Fibroblast of skin of right quadriceps (primary cell): Measurements from ENCODE around the gene TCF25.
A peak's percentile ranks its signal among the peaks of the same experiment; 100 is the strongest.
"Not testable (repeated sequence)": the region's sequence is repeated elsewhere in the genome, so short reads cannot be mapped to it uniquely, and the experiment has no call there.

Source experiments
- DNase-seq: peaks from one replicate; pipeline ENCODE4 v3.0.0-alpha.2; 2013

TCF25 gene

GRCh38 chr16:89873109-89873971 lies at the start of gene TCF25:
TCF25 (plus strand) TSS chr16:89873592; CDS start chr16:89873668, 76 bp downstream.
- peak; percentile 88 for DNase-seq

DNA sequence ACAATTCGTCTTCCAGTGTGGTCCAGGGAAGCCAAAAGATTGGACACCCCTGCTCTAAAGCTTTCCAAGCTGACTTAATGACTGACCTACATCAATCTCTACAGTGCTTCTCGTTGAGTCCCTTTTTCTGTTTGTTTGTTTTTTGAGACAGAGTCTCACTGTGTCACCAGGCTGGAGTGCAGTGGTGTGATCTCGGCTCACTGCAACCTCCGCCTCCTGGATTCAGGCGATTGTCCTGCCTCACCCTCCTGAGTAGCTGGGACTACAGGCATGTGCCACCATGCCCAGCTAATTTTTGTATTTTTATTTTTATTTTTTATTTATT lies 49.6 kb upstream of the TCF25 start:
- not testable (repeated sequence) for DNase-seq

- no peak for DNase-seq
These were observed 46.6 kb upstream of the TCF25 start for GRCh38 chr16:89826531-89827382.

- no peak for DNase-seq
These were observed 45.8 kb upstream of the TCF25 start for GRCh38 chr16:89827383-89828198.

- DNase-seq: peak; percentile 69
These were observed 45.1 kb upstream of the TCF25 start, which contains the start of gene SPIRE2 for GRCh38 chr16:89828199-89828869. SPIRE2 (plus strand) TSS chr16:89828475; CDS start chr16:89828551, 76 bp downstream.

GRCh38 chr16:89828870-89829629 lies 44.3 kb upstream of the TCF25 start:
- no peak for DNase-seq

DNA sequence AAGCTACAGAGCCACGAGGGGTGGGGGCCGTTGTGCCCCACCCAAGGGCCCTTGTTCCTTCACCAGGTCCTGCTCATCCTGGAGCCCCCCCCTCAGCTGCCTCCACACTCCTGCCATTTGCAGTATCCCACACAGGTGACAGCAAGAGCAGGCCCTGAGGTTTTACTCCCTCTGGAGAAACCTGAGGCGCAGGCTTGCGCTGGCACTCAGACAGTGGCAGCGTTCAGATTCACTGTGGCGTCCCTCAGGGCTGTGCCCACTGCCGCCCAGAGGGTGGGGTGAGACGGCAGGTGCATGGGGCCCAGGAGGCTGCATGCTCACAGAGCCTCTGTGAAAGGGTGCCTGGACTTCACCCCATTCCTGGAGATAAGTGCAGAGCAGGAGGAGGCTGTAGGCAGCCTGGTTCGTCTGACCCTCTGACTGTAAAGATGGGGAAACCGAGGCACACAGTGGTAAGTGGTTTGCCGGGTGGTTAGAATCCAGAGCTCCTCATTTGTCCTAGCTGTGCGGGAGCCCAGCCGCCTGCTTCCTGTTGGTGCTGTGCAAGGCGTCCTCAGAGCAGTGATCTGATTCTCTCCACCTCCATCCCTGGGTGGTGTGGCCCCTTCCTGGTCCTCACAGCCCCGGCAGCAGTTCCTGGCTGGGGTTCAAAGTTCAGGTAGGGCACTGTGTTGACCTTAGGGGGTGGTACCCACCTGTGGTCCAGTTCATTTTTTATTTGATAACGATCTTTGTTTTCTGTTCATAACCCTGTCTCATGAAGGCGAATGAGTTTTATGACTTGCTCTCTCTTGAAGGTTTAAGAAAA lies 43.6 kb upstream of the TCF25 start:
- no peak for DNase-seq

DNA sequence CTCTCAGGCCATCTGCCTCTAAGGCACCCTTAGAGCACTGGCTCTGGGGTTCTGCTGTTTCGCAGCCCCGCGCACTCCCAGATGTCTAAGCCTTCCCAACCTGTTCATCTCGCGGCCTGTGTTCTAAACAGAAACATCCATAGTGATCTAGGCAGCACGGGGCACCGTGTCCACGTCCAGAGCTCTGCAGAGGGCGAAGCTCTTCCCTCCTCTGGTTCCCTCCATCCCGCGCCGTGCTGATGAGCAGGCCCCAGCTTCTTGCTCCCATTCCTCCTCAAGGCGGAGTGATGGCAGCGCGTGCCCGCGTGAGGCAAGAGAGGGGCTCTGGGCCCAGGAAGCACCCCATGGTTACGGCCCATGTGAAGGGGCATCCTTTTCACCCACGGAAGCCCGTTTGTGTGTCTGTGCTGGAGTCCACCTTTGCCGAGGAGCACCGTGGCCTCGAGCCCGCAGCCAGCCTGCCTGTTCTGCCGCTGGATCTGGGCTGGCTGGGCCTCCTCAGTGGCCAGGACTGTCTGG lies 41.5 kb upstream of the TCF25 start:
- DNase-seq: no peak

- not testable (repeated sequence) for DNase-seq
These were observed 39.6 kb upstream of the TCF25 start for GRCh38 chr16:89833664-89834363.

DNA sequence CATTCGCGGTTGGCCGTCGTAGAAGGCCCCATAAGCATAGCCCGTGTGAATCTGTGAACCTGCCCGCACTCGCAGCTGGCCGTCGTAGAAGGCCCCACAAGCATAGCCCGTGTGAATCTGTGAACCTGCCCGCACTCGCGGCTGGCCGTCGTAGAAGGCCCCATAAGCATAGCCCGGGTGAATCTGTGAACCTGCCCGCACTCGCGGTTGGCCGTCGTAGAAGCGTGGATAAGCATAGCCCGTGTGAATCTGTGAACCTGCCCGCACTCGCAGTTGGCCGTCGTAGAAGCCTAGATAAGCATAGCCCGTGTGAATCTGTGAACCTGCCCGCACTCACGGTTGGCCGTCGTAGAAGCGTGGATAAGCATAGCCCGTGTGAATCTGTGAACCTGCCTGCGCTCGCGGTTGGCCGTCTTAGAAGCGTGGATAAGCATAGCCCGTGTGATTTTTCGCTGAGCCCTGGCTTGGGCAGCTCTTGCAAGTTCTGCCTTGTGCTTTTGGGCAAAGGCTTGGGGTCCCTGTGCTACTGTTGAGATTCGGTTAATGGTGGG lies 38.5 kb upstream of the TCF25 start:
- not testable (repeated sequence) for DNase-seq

- DNase-seq: not testable (repeated sequence)
These were observed 36.9 kb upstream of the TCF25 start for GRCh38 chr16:89836484-89836883.

GRCh38 chr16:89837014-89837546 lies 36.3 kb upstream of the TCF25 start:
- DNase-seq: no peak

DNA sequence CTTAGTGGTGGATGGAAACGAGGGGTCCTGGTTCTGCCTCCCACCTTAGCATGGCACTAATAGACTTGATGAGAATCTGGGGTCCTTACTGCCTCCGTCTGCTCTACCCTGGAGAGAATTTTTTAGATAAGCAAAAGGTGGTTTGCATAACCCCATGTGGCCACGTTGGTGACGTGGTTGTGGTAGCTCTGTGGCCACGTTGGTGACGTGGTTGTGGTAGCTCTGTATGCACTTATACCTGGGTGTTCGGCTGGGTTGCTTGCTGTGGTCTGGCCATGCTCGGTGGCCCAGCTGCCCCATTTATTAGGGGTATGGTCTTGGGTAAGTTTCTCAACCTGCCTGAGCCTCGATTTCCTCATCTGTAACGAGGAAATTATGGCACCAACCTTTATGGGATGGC lies 32.1 kb upstream of the TCF25 start:
- DNase-seq: no peak

DNA sequence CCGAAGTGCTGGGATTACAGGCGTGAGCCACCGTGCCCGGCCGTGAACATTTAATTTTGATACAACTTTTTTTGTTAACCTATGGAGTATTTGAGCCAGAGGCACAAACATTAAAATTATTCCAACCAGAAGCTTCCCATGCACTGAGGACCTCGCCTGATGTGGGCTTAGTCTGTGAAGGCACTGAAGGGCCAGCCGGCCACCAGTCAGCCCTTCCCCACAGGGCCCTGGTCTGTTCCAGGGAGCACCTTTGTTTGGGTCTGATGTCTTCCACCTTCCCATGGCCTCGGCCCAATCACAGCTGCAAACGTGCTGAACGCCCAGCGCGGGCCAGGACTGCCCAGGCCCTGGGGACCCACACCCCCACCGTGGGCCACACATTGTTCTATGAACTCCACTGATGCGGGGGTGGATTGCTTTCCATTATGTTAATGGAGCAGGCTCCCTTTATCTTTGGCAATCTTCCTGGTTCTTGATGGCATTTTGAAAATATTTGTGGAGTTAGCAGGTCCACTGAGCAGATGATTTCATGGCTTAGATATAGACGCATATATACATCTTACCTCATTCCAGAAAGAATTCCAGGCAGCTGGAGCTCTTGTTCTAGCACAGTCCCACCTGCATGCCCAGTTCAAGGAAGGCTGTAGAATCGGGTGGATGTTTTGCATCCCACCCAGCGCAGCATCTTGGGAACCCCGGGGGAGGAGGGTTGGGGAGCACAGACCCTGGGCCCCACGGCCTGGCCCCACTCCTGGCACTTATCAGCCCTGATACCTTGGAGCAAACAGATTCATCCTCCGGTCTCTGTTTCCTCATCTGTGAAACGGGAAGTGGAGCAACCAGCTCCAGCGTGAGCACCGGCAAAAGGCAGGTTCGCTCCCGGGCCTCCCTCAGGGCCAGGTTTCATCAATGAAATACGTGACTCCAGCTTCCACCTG lies 30.7 kb upstream of the TCF25 start:
- peak; percentile 89 for DNase-seq

- no peak for DNase-seq
These were observed 29.7 kb upstream of the TCF25 start for GRCh38 chr16:89843409-89844350.

DNA sequence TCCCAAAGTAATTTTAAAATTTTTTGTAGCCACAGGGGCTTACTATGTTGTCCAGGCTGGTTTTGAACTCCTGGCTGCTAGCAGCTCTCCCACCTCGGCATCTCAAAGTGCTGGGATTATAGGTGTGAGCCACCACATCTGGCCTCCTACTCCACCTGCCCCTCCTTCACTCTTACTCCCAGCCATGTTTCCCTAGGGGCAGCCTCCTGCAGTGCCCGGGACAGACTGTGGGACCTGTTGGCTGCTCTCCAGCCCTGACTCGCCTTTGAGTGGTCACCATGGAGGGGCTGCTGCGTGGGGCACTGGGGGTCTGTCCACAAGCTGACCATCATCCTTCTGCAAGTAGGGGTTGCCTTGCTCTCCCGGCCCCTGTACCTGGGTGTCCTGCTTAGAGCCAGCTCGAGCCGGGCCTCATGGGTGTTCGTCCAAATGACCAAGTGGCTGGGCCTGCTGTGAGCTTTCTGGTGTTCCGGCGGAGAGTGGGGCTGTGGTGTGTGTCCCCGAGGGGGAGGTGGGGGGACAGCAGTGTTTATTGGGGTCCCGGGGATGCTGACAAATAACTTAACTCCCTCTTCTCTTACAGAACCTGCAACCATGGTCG lies 28.6 kb upstream of the TCF25 start:
- no peak for DNase-seq
